BLaER1 treated with 17β-estradiol and CSF1 and Interleukin-3, amounts not matched to agents 10 nM and 100 nM (cell line): ENCODE results near the gene ADAMTSL4.
"Not testable (repeated sequence)": the region's sequence is repeated elsewhere in the genome, so short reads cannot be mapped to it uniquely, and the experiment has no call there.

Experiments
- H3K27ac ChIP-seq, 11 experiments: shearing (Covaris generic); formaldehyde crosslinking; 2 replicates each; pipeline ENCODE4 v1.8.1; 2022
- H3K27me3 ChIP-seq, 11 experiments: shearing (Covaris generic); formaldehyde crosslinking; 2 replicates each; pipeline ENCODE4 v1.8.1; 2022
- H3K36me3 ChIP-seq, 11 experiments: shearing (Covaris generic); formaldehyde crosslinking; 2 replicates each; pipeline ENCODE4 v1.8.1; 2022
- H3K4me1 ChIP-seq, 10 experiments: shearing (Covaris generic); formaldehyde crosslinking; 2 replicates each; pipeline ENCODE4 v1.8.1; 2022
- H3K4me2 ChIP-seq, 11 experiments: shearing (Covaris generic); formaldehyde crosslinking; 2 replicates each; pipeline ENCODE4 v1.8.1; 2022
- H3K4me3 ChIP-seq, 10 experiments: shearing (Covaris generic); formaldehyde crosslinking; 2 replicates each; pipeline ENCODE4 v1.8.1; 2022
- H3K9ac ChIP-seq, 11 experiments: shearing (Covaris generic); formaldehyde crosslinking; 2 replicates each; pipeline ENCODE4 v1.8.1; 2022
- H3K9me3 ChIP-seq, 11 experiments: shearing (Covaris generic); formaldehyde crosslinking; replicated peaks in 1 of 11; 2 replicates each; pipeline ENCODE4 v1.8.1; 2022
- H4K20me1 ChIP-seq, 11 experiments: shearing (Covaris generic); formaldehyde crosslinking; 2 replicates each; pipeline ENCODE4 v1.8.1; 2022
- Cebpa-rat ChIP-seq, 11 experiments: shearing (Covaris generic); IDR thresholded peaks; 2 replicates each; pipeline ENCODE4 v1.8.1; 2022

Gene ADAMTSL4

DNA sequence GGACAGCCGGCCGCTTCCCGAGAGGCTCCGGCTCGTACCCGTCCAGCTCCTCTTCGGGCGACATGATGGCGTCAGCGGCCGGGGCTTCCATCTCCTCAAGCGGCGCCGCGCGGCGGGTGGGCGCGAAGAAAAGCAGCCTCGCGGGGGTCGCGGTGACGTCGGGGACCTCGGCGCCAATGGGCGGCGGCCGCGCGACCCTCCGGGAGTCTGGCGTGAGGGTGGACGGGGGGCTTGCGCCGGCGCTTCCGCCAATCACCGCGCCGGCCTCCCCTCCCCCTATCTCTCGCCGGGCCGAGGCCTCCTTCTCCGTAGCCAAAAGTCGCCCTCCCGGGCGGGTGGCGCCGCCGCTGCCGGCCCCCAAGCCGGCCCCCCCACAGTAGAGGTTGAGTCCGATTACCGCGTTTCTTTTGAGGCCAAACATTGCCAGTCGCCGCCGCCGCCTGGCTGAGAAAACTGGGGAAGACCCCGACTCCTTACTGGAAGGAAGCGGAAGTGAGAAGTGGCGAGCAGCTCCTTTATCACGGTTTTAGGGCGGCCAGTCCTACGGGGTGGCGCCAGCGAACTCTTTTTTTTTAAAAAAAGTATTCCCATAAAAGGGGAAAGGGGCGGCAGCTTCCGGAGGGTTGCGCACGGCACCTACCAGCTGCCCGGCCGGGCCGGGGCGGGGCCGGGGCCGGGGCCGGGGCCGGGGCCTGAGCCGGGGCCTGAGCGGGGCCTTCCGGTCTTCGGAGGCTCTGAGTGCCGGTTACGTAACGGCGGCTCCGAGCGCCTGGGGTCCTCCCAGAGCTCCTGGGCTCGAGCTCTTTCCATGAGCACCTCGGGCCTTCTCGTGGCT is 30.1 kb downstream of the ADAMTSL4 start, which contains the start of gene MCL1:
Gene MCL1, minus strand, starts transcription at position 501 of the 835 bp plus-strand sequence. Its CDS starts 80 bp downstream, at position 421.
- TF ChIP-seq Cebpa-rat (IDR thresholded peaks at IDR 0.05), result peak in 1 of 11 experiments; percentile 29; a peak in 2 of 22 replicates
- Histone ChIP-seq H4K20me1 (peaks cover 49 to 51% (median 50%) of the 10 kb centered on the region in 11 experiments), H3K4me2 (peak within 1 kb of the TSS; percentile 77 to 99 (median 93)), H3K27me3 (no peaks in the 10 kb centered on the region), H3K36me3 (peaks cover 43 to 48% (median 46%) of the 10 kb centered on the region in 11 experiments), H3K4me3 (peak within 1 kb of the TSS; percentile 65 to 100 (median 98)), H3K4me1 (peaks cover 40 to 50% (median 46%) of the 10 kb centered on the region in 10 experiments), H3K9ac (peak within 1 kb of the TSS; percentile 96 to 100 (median 99)), H3K9me3 (no peaks in the 10 kb centered on the region; a peak in 3 of 22 replicates), H3K27ac (peak within 1 kb of the TSS; percentile 97 to 100 (median 99))

DNA sequence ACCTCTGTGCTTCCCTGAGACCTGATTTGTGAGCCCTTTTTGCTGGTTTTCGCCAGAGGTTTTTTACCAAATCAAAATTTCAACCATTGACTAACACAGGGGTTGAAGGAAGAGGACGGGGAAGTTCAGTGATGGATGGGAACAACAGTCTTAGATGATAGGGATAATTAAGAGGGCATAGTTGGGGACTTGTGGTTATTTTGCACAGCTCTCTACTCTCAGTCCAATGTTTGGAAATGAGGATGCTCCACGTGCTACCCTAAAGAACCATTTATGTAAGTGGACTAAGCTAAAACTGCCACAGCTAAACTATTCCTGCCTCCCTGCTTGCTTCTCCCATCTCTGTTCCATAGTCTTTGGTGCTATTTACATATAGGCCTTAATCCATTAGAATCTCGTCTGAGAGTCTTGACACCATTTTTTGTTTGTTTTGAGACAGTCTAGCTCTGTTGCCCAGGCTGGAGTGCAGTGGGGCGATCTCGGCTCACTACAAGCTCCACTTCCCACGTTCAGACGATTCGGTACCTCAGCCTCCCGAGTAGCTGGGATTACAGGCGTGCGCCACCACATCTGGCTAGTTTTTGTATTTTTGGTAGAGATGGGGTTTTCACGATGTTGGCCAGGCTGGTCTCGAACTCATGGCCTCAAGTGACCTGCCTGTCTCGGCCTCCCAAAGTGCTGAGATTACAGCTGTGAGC is 30.9 kb downstream of the ADAMTSL4 start:
- Histone ChIP-seq H3K27me3 (no peaks in the 10 kb centered on the region), H3K27ac (peak overlapping the region; percentile 97 to 100 (median 99)), H3K36me3 (peaks cover 35 to 40% (median 38%) of the 10 kb centered on the region in 11 experiments), H3K4me2 (peak overlapping the region; percentile 70 to 99 (median 83)), H3K4me3 (peak overlapping the region; percentile 48 to 100 (median 98)), H3K9me3 (no peaks in the 10 kb centered on the region; a peak in 3 of 22 replicates), H3K9ac (peak overlapping the region; percentile 95 to 100 (median 99)), H4K20me1 (peaks cover 41 to 43% (median 43%) of the 10 kb centered on the region in 11 experiments), H3K4me1 (peaks cover 32 to 43% (median 39%) of the 10 kb centered on the region in 10 experiments)
- TF ChIP-seq Cebpa-rat (IDR thresholded peaks at IDR 0.05), result no peak

DNA sequence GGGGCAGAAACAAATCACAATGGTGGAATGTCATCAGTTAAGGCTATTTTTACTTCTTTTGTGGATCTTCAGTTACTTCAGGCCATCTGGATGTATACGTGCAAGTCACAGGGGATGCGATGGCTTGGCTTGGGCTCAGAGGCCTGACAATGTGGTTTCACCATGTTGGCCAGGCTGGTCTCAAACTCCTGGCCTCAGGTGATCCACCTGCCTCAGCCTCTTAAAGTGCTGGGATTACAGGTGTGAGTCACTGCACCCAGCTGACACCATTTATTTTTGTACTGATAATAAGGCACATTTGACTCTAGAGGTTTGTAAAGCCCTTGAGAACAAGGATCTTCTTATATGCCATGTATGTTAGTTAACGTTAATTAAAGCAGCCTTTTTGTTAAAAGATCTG is 31.8 kb downstream of the ADAMTSL4 start:
- peak overlapping the region in 1 of 11 experiments; percentile 37; a peak in 1 of 22 replicates for H3K27ac ChIP-seq

DNA sequence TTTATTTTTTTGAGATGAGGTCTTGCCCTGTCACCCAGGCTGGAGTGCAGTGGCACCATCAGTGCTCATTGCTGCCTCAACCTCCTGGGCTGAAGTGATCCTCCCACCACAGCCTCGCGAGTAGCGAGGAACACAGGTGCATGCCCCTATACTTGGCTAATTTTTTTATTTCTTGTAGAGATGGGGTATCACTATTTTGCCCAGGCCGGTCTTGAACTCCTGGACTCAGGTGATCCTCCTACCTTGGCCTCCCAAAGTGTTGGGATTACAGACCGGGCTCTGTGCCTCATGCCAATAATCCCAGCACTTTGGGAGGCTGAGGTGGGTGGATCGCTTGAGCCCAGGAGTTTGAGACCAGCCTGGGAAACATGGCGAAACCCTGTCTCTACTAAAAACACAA is 32.2 kb downstream of the ADAMTSL4 start:
- H3K9me3 ChIP-seq, H3K4me3 ChIP-seq, H3K9ac ChIP-seq, H3K27me3 ChIP-seq: not testable (repeated sequence)
- peaks cover 18 to 32% (median 27%) of the 10 kb centered on the region in 10 experiments for H3K4me1 ChIP-seq
- peaks cover 22 to 27% (median 25%) of the 10 kb centered on the region in 11 experiments for H3K36me3 ChIP-seq
- H3K4me2 ChIP-seq, result peak overlapping the region in 5 of 11 experiments; percentile 21 to 77 (median 62); a peak in 7 of 22 replicates
- H4K20me1 ChIP-seq, result peaks cover 28 to 30% (median 29%) of the 10 kb centered on the region in 11 experiments
- H3K27ac ChIP-seq, result peak overlapping the region in 1 of 11 experiments; percentile 37; a peak in 1 of 22 replicates

More for the DNA sequence above, 31.8 kb downstream of the ADAMTSL4 start:
- not testable (repeated sequence) for H3K4me3 ChIP-seq, H3K9ac ChIP-seq, H3K9me3 ChIP-seq, H3K27me3 ChIP-seq
- Histone ChIP-seq H4K20me1 (peaks cover 32 to 34% (median 34%) of the 10 kb centered on the region in 11 experiments), H3K36me3 (peaks cover 26 to 31% (median 30%) of the 10 kb centered on the region in 11 experiments), H3K4me1 (peaks cover 23 to 34% (median 30%) of the 10 kb centered on the region in 10 experiments), H3K4me2 (peak overlapping the region in 4 of 11 experiments; percentile 9 to 77 (median 62); a peak in 7 of 22 replicates)

GRCh38 chr1:150581962-150582361 is 32.8 kb downstream of the ADAMTSL4 start:
- Histone ChIP-seq H3K4me2 (peak overlapping the region in 5 of 11 experiments; percentile 22 to 77 (median 62); a peak in 8 of 22 replicates), H3K27ac (peak overlapping the region in 4 of 11 experiments; percentile 20 to 59 (median 36); a peak in 3 of 22 replicates), H3K4me1 (peaks cover 17 to 32% (median 25%) of the 10 kb centered on the region in 10 experiments), H3K36me3 (peaks cover 16 to 21% (median 20%) of the 10 kb centered on the region in 11 experiments), H4K20me1 (peaks cover 22 to 24% (median 24%) of the 10 kb centered on the region in 11 experiments), H3K9ac (peak overlapping the region in 1 of 11 experiments; percentile 27; a peak in 1 of 22 replicates)
- not testable (repeated sequence) for H3K4me3 ChIP-seq, H3K9me3 ChIP-seq, H3K27me3 ChIP-seq

- no peaks in the 10 kb centered on the region; a peak in 3 of 22 replicates for H3K9me3 ChIP-seq
- H3K27me3 ChIP-seq, result no peaks in the 10 kb centered on the region
- H3K4me2 ChIP-seq, result peak overlapping the region in 7 of 11 experiments; percentile 16 to 77 (median 58); a peak in 10 of 22 replicates
- peak overlapping the region in 1 of 11 experiments; percentile 27; a peak in 1 of 22 replicates for H3K9ac ChIP-seq
- H3K4me3 ChIP-seq, result no peak overlapping the region
- peaks cover 17 to 32% (median 25%) of the 10 kb centered on the region in 10 experiments for H3K4me1 ChIP-seq
- peaks cover 12 to 17% (median 15%) of the 10 kb centered on the region in 11 experiments for H3K36me3 ChIP-seq
- peaks cover 18 to 20% (median 20%) of the 10 kb centered on the region in 11 experiments for H4K20me1 ChIP-seq
- H3K27ac ChIP-seq, result peak overlapping the region in 4 of 11 experiments; percentile 20 to 59 (median 36); a peak in 5 of 22 replicates
- TF ChIP-seq Cebpa-rat (IDR thresholded peaks at IDR 0.05), result no peak
Measured at GRCh38 chr1:150582371-150582770, 33.2 kb downstream of the ADAMTSL4 start.

GRCh38 chr1:150596095-150596892 is 47.1 kb downstream of the ADAMTSL4 start:
- H3K4me1 ChIP-seq, result peaks cover 0 to 3% (median 0%) of the 10 kb centered on the region in 10 experiments; a peak in 2 of 20 replicates
- no peak overlapping the region for H3K27ac ChIP-seq
- H3K9me3 ChIP-seq, result no peaks in the 10 kb centered on the region
- no peak overlapping the region for H3K9ac ChIP-seq
- H3K27me3 ChIP-seq, result no peaks in the 10 kb centered on the region
- peaks cover 4 to 14% (median 10%) of the 10 kb centered on the region in 11 experiments; a peak in 17 of 22 replicates for H3K36me3 ChIP-seq
- no peaks in the 10 kb centered on the region for H4K20me1 ChIP-seq
- no peak overlapping the region for H3K4me2 ChIP-seq
- H3K4me3 ChIP-seq, result no peak overlapping the region
- TF ChIP-seq Cebpa-rat (IDR thresholded peaks at IDR 0.05), result no peak

DNA sequence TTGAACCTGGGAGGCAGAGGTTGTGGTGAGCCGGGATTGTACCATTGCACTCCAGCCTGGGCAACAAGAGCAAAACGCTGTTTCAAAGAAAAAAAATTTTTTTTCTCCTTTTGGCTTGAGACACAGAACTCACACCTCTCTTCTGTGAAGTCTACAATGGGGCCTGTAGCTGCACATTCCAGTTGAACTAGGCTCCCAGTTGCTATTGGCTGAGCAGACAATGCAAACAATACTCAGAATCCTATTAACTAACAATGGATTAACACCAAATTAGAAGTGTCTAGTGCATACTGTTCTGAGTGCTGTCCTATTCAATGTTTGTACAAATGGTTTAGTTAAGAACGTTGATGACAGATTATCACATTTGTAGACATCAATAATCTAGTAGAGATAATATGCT is 47.8 kb downstream of the ADAMTSL4 start:
- no peaks in the 10 kb centered on the region for H4K20me1 ChIP-seq
- no peak overlapping the region for H3K4me3 ChIP-seq
- H3K27me3 ChIP-seq, result no peaks in the 10 kb centered on the region
- H3K4me1 ChIP-seq, result peaks cover 0 to 3% (median 0%) of the 10 kb centered on the region in 10 experiments; a peak in 3 of 20 replicates
- H3K27ac ChIP-seq, result no peak overlapping the region
- H3K9ac ChIP-seq, result no peak overlapping the region
- H3K9me3 ChIP-seq, result no peaks in the 10 kb centered on the region
- peaks cover 4 to 14% (median 10%) of the 10 kb centered on the region in 11 experiments; a peak in 17 of 22 replicates for H3K36me3 ChIP-seq
- H3K4me2 ChIP-seq, result no peak overlapping the region
- TF ChIP-seq Cebpa-rat (IDR thresholded peaks at IDR 0.05), result no peak

GRCh38 chr1:150598346-150598745 is 49.1 kb downstream of the ADAMTSL4 start:
- not testable (repeated sequence) for H4K20me1 ChIP-seq, H3K4me1 ChIP-seq, H3K27ac ChIP-seq, H3K9me3 ChIP-seq, H3K27me3 ChIP-seq, H3K9ac ChIP-seq, H3K4me3 ChIP-seq, H3K4me2 ChIP-seq
- H3K36me3 ChIP-seq, result peaks cover 4 to 17% (median 11%) of the 10 kb centered on the region in 11 experiments; a peak in 17 of 22 replicates
